RWPE1 (cell line): ENCODE results near the gene SHB.

Experiments used
- CTCF ChIA-PET: fragments of 350-600 bp; sonication (Branson Sonifier 250); formaldehyde crosslinking; extraction: SDS; loops from one replicate; lab custom pipeline; 2021; lab: Yijun Ruan, JAX
- POLR2A ChIA-PET: fragments of 400-600 bp; formaldehyde crosslinking; extraction: SDS; loops from one replicate; lab custom pipeline; 2020; ENCODE audit warnings: antibody characterized with exemption; ENCODE audit not compliant: low non-redundant PET; lab: Yijun Ruan, JAX
- DNase-seq: peaks from one replicate; pipeline ENCODE4 v3.0.0; 2012; ENCODE audit warnings: low spot score
- H3K27ac ChIP-seq: fragments of 450-650 bp; 2 replicates; pipeline ENCODE4 v1.5.1; 2017
- CTCF ChIP-seq: fragments of 450-650 bp; conservative IDR thresholded peaks from 2 replicates; pipeline ENCODE4 v1.5.1; 2017; ENCODE audit warnings: low read depth, mild to moderate bottlenecking

The SHB gene

GRCh38 chr9:38062106-38062497 lies 6.9 kb downstream of the SHB start:
- DNase-seq = no peak
- TF ChIP-seq CTCF = no peak
- H3K27ac ChIP-seq = no peak overlapping the region; the same call in 1 of the 2 replicates
- ChIA-PET CTCF (interaction anchor here (0.7 kb wide), 1 partner anchor 159 kb away, joined by 3 read pairs; no protein-coding TSS in a partner anchor), POLR2A (interaction anchor here (0.7 kb wide), 1 partner anchor 35 kb away, joined by 3 read pairs; no protein-coding TSS in a partner anchor)

DNA sequence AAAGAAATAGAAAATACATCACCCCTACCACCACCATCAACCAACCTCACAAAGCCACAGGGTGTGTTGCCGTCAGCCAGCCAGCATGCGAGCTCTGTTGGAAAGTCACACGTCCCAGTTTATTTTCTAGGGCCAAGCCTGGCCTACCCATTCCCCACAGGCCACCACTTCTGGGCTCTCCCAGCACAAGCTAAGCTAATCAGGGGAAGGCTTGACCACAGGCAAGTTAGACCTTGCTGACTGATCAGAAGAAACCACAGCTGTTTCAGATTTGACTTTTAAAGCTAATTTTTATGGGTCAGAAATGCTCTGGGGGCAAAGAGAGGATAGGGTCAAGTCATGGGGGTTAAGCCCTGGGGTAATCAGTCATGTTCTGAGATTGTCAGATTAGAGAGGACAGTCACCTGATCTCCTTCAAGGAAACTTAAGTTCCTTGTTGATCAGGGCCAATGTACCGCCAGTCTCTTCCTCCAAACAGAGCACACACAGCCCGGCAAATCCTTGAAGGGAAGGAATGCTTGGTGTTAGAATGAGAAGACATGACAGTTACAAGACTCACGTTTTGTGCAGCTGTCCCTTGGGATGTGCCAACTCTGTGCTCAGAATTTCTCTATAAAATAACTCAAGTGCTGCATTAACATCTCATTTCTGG lies 7.6 kb downstream of the SHB start:
- peak overlapping the region; percentile 16; the same call in 1 of the 2 replicates for H3K27ac ChIP-seq
- no peak for DNase-seq
- POLR2A ChIA-PET = interaction anchor here (0.6 kb wide), 1 partner anchor 209 kb away, joined by 4 read pairs; no protein-coding TSS in a partner anchor
- TF ChIP-seq CTCF = no peak
- CTCF ChIA-PET = interaction anchor here (0.6 to 0.7 kb wide), 2 partner anchors 107 to 158 kb away, joined by 3 read pairs; no protein-coding TSS in a partner anchor

DNA sequence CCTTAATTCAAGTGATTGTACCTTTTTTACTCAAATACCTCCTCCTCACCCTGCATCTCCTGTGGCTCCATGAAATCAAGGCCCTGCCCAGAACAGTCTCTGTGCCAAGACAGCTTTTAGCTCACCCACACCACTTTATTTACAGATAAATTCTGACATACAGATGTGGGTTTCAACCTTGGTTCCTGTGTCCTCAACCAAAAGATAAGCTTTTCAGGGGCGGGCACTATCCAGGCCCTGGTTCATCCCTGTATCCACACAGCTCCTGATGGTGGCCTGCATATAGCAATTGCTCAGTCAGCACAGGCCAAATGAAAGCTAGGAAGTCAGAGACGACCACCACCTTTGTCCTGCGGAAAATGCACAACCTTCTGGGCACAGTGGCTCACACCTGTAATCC lies 8.3 kb downstream of the SHB start:
- TF ChIP-seq CTCF = no peak
- H3K27ac ChIP-seq = peak overlapping the region; percentile 16; the same call in 1 of the 2 replicates
- ChIA-PET CTCF (interaction anchor here (1.1 kb wide), 1 partner anchor 65 kb away, joined by 3 read pairs; no protein-coding TSS in a partner anchor), POLR2A (no interaction called here)
- DNase-seq = no peak

- peak overlapping the region; percentile 75 for H3K27ac ChIP-seq
- no peak for DNase-seq
- TF ChIP-seq CTCF = no peak
- POLR2A ChIA-PET = no interaction called here
- CTCF ChIA-PET = interaction anchor here (0.7 to 1.1 kb wide), 6 partner anchors 28 to 204 kb away, joined by 3 to 6 read pairs (median 3); no protein-coding TSS in a partner anchor
These were observed 9.6 kb downstream of the SHB start for GRCh38 chr9:38059233-38059936.

GRCh38 chr9:38058452-38059232 lies 10.4 kb downstream of the SHB start:
- no peak for DNase-seq
- H3K27ac ChIP-seq = peak overlapping the region; percentile 75
- no peak for TF ChIP-seq CTCF
- POLR2A ChIA-PET = no interaction called here
- CTCF ChIA-PET = interaction anchor here (0.8 to 1.1 kb wide), 3 partner anchors 29 to 147 kb away, joined by 3 to 6 read pairs (median 3); no protein-coding TSS in a partner anchor
